D721Med (cell line): ENCODE data around the gene MAP2K3.

Experiments
- DNase-seq: peaks from one replicate; pipeline ENCODE4 v3.0.0; 2011; ENCODE audit warnings: low spot score; ENCODE audit not compliant: insufficient read length
- FAIRE-seq: peaks from 2 replicates; lab custom pipeline; 2011; peaks lifted over from hg19 to GRCh38; lab: Jason Lieb, UNC
- CTCF ChIP-seq: IDR thresholded peaks from 2 replicates; pipeline ENCODE4 v1.5.1; 2012; ENCODE audit warnings: mild to moderate bottlenecking, control low read depth; ENCODE audit not compliant: insufficient read depth; ENCODE audit errors: missing control alignments

MAP2K3 gene

GRCh38 chr17:21288571-21289017 lies 4.1 kb downstream of the MAP2K3 start:
- no peak for DNase-seq
- TF ChIP-seq CTCF, result no peak
- FAIRE-seq, result no peak

GRCh38 chr17:21289175-21289901 lies 4.8 kb downstream of the MAP2K3 start:
- no peak for TF ChIP-seq CTCF
- no peak for FAIRE-seq
- no peak for DNase-seq

GRCh38 chr17:21289902-21290571 lies 5.5 kb downstream of the MAP2K3 start:
- FAIRE-seq, result no peak
- no peak for TF ChIP-seq CTCF
- no peak for DNase-seq

GRCh38 chr17:21291357-21291756 lies 6.8 kb downstream of the MAP2K3 start:
- FAIRE-seq, result no peak
- no peak for TF ChIP-seq CTCF

GRCh38 chr17:21291862-21292261 lies 7.4 kb downstream of the MAP2K3 start:
- TF ChIP-seq CTCF, result no peak
- FAIRE-seq (no peak), DNase-seq (no peak)

More at GRCh38 chr17:21291357-21291756, 6.8 kb downstream of the MAP2K3 start:
- DNase-seq, result no peak

- no peak for FAIRE-seq
- DNase-seq, result no peak
- no peak for TF ChIP-seq CTCF
Measured at GRCh38 chr17:21292867-21293830, 8.6 kb downstream of the MAP2K3 start.
